AG04450 (cell line): ENCODE results near the gene NUDT2. TPM values are rescaled to one million over a fixed set of nuclear protein-coding genes. Genes with fewer than 3 reads are reported as not detected.
"Not testable (repeated sequence)": the region's sequence is repeated elsewhere in the genome, so short reads cannot be mapped to it uniquely, and the experiment has no call there.

Experiments used
- CTCF ChIA-PET: fragments of 300-600, 350-600 bp; formaldehyde crosslinking; extraction: SDS; loops from one replicate; lab custom pipeline; 2022; ENCODE audit warnings: antibody characterized with exemption, inconsistent platforms; lab: Charles Lee
- POLR2A ChIA-PET: fragments of 350-600 bp; formaldehyde crosslinking; extraction: SDS; loops from one replicate; lab custom pipeline; 2021; ENCODE audit warnings: antibody characterized with exemption, inconsistent platforms; lab: Yijun Ruan, JAX
- DNase-seq: peaks from one replicate; pipeline ENCODE4 v3.0.0-alpha.2; 2011; ENCODE audit warnings: low read depth, low spot score
- H3K27ac ChIP-seq: one replicate; pipeline ENCODE4 v1.5.1; 2012; ENCODE audit warnings: low read depth, low read length, control low read depth
- H3K27me3 ChIP-seq: one replicate; pipeline ENCODE4 v1.6.0; 2012; ENCODE audit warnings: low read length; ENCODE audit not compliant: control insufficient read depth, insufficient read depth
- H3K4me3 ChIP-seq: 2 replicates; pipeline ENCODE4 v1.5.1; 2011; ENCODE audit warnings: mild to moderate bottlenecking, low read depth, low read length, control low read depth
- H3K9me3 ChIP-seq: 2 replicates; pipeline ENCODE4 v1.5.1; 2012; ENCODE audit warnings: low read length; ENCODE audit not compliant: control insufficient read depth, insufficient read depth
- CTCF ChIP-seq: IDR thresholded peaks from 2 replicates; pipeline ENCODE4 v1.5.1; 2011; ENCODE audit warnings: low read depth, low read length, control low read depth, inconsistent platforms
- polyA plus RNA-seq: library from polyadenylated mRNA; depleted of rRNA; stranded (reverse); fragments of >200 nt; gene quantifications from 2 replicates; pipeline ENCODE4 v1.2.3, GENCODE V29; 2011

NUDT2 gene
- polyA plus RNA-seq, 1 experiment = 44.8 TPM

- no peak for TF ChIP-seq CTCF
- ChIA-PET POLR2A (no interaction called here), CTCF (interaction anchor here (1.6 kb wide), 1 partner anchor 35 kb away, joined by 4 read pairs; no protein-coding TSS in a partner anchor)
- no peaks in the 10 kb centered on the region for H3K27me3 ChIP-seq
- no peak for DNase-seq
- H3K4me3 ChIP-seq = no peak overlapping the region
- no peaks in the 10 kb centered on the region for H3K9me3 ChIP-seq
- no peak overlapping the region for H3K27ac ChIP-seq
Measured at GRCh38 chr9:34292552-34292951, 36.8 kb upstream of the NUDT2 start.

DNA sequence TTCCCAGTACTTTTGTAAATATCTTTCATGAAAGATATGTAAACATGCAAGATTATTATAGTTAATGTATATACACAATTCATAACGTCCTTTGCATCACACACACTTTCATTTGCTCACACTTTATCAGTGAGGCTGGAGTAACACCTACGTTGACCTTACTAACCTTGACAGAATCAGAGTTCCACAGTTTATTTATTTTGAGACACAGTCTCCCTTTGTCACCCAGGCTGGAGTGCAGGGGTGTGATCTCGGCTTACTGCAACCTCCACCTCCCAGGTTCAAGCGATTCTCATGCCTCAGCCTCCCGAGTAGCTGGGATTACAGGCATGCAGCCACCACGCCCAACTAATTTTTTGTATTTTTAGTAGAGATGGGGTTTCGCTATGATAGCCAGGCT is 28.3 kb upstream of the NUDT2 start:
- ChIA-PET POLR2A (interaction anchor here (0.7 kb wide), 1 partner anchor 49 kb away, joined by 7 read pairs; no protein-coding TSS in a partner anchor), CTCF (interaction anchor here (0.7 kb wide), 1 partner anchor 163 kb away, joined by 7 read pairs; no protein-coding TSS in a partner anchor)
- not testable (repeated sequence) for H3K4me3 ChIP-seq, H3K27me3 ChIP-seq, H3K9me3 ChIP-seq, H3K27ac ChIP-seq, DNase-seq

DNA sequence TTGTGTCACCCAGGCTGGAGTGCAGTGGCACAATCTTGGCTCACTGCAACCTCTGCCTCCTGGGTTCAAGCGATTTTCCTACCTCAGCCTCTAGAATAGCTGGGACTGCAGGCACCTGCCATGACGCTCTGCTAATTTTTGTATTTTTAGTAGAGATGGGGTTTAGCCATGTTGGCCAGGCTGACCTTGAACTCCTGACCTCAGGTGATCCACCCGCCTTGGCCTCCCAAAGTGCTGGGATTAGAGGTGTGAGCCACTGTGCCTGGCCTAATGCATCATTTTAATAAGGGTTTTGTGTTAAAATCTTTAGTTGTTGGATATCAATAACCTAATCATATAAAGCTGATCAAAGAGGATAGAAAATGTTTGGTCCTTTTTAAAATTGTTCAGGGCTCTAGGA is 21.1 kb upstream of the NUDT2 start:
- DNase-seq, POLR2A ChIA-PET, H3K27ac ChIP-seq, H3K4me3 ChIP-seq, H3K9me3 ChIP-seq, H3K27me3 ChIP-seq: not testable (repeated sequence)
- CTCF ChIA-PET = interaction anchor here (0.7 kb wide), 1 partner anchor 53 kb away, joined by 3 read pairs; no protein-coding TSS in a partner anchor

GRCh38 chr9:34310215-34310614 is 19.2 kb upstream of the NUDT2 start:
- no peaks in the 10 kb centered on the region for H3K27me3 ChIP-seq
- DNase-seq = no peak
- H3K4me3 ChIP-seq = no peak overlapping the region
- H3K27ac ChIP-seq = no peak overlapping the region
- ChIA-PET POLR2A (no interaction called here), CTCF (interaction anchor here (0.6 kb wide), 1 partner anchor 237 kb away, joined by 3 read pairs; no protein-coding TSS in a partner anchor)
- no peak for TF ChIP-seq CTCF
- H3K9me3 ChIP-seq = no peaks in the 10 kb centered on the region

- H3K9me3 ChIP-seq = no peaks in the 10 kb centered on the region
- H3K4me3 ChIP-seq = no peak overlapping the region
- no peak overlapping the region for H3K27ac ChIP-seq
- TF ChIP-seq CTCF = no peak
- H3K27me3 ChIP-seq = no peaks in the 10 kb centered on the region
- ChIA-PET POLR2A (interaction anchor here (0.7 kb wide), 1 partner anchor 148 kb away, joined by 3 read pairs; no protein-coding TSS in a partner anchor), CTCF (no interaction called here)
- no peak for DNase-seq
Measured at GRCh38 chr9:34311499-34312185, 17.7 kb upstream of the NUDT2 start.

DNA sequence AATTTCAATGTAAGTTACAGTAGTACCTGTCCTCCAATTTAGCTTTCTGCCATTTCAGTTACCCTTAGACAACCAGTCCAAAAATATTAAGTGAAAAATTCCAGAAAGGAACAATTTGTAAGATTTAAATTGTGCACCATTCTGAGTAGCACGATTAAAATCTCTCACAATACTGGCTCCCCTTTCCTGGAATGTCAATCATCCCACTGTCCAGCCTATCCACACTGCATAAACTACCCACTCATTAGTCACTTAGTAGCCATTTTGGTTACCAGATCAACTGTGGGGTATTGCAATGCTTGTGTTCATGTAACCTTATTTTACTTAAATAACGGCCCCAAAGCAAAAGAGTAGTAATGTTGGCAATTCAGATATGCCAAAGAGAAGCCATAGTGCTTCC is 11.9 kb upstream of the NUDT2 start:
- H3K27ac ChIP-seq = no peak overlapping the region
- H3K4me3 ChIP-seq = no peak overlapping the region
- ChIA-PET POLR2A (no interaction called here), CTCF (no interaction called here)
- H3K27me3 ChIP-seq = no peaks in the 10 kb centered on the region
- peaks cover 3% of the 10 kb centered on the region; the same call in 1 of the 2 replicates for H3K9me3 ChIP-seq
- no peak for TF ChIP-seq CTCF
- no peak for DNase-seq
